ENCODE results near the gene TGFB2.

TGFB2 gene

GRCh38 chr1:218332416-218332815 lies 12.7 kb upstream of the TGFB2 start:
- Histone ChIP-seq H3K27ac (ENCODE audit: low read depth, low read length, severe bottlenecking) (no peak overlapping the region), H3K4me3 (ENCODE audit: extremely low read depth, insufficient read depth, low read length, poor library complexity, severe bottlenecking) (no peak overlapping the region), H3K9me3 (ENCODE audit: control insufficient read depth, low read length) (no peaks in the 10 kb centered on the region), H3K4me1 (ENCODE audit: control insufficient read depth, insufficient read depth, low read length, poor library complexity, severe bottlenecking) (no peaks in the 10 kb centered on the region), H3K36me3 (ENCODE audit: control insufficient read depth, insufficient read depth, low read length) (no peaks in the 10 kb centered on the region)

GRCh38 chr1:218336328-218336727 lies 8.8 kb upstream of the TGFB2 start:
- Histone ChIP-seq H3K4me1 (ENCODE audit: control insufficient read depth, insufficient read depth, low read length, poor library complexity, severe bottlenecking) (peaks cover 7% of the 10 kb centered on the region), H3K4me3 (ENCODE audit: extremely low read depth, insufficient read depth, low read length, poor library complexity, severe bottlenecking) (no peak overlapping the region), H3K36me3 (ENCODE audit: control insufficient read depth, insufficient read depth, low read length) (no peaks in the 10 kb centered on the region), H3K9me3 (ENCODE audit: control insufficient read depth, low read length) (no peaks in the 10 kb centered on the region), H3K27ac (ENCODE audit: low read depth, low read length, severe bottlenecking) (no peak overlapping the region)
- 83 to 86% methylated on average over 2 of the region's 2 CpGs for WGBS, 2 experiments (ENCODE audit: insufficient coverage in 2 of 2)

GRCh38 chr1:218339267-218339831 lies 5.8 kb upstream of the TGFB2 start:
- WGBS, 2 experiments (ENCODE audit: insufficient coverage in 2 of 2), result no CpG with 5 or more reads among the region's 1 CpG
- H3K27ac ChIP-seq (ENCODE audit: low read depth, low read length, severe bottlenecking), result no peak overlapping the region
- no peaks in the 10 kb centered on the region for H3K9me3 ChIP-seq (ENCODE audit: control insufficient read depth, low read length)

GRCh38 chr1:218341325-218341724 lies 3.8 kb upstream of the TGFB2 start:
- H3K27ac ChIP-seq (ENCODE audit: low read depth, low read length, severe bottlenecking), result no peak overlapping the region
- no peaks in the 10 kb centered on the region for H3K9me3 ChIP-seq (ENCODE audit: control insufficient read depth, low read length)
- no CpG with 5 or more reads among the region's 1 CpG for WGBS, 2 experiments (ENCODE audit: insufficient coverage in 2 of 2)
- H3K4me3 ChIP-seq (ENCODE audit: extremely low read depth, insufficient read depth, low read length, poor library complexity, severe bottlenecking), result no peak overlapping the region
- peaks cover 7% of the 10 kb centered on the region for H3K4me1 ChIP-seq (ENCODE audit: control insufficient read depth, insufficient read depth, low read length, poor library complexity, severe bottlenecking)
- H3K36me3 ChIP-seq (ENCODE audit: control insufficient read depth, insufficient read depth, low read length), result no peaks in the 10 kb centered on the region

More at GRCh38 chr1:218339267-218339831, 5.8 kb upstream of the TGFB2 start:
- no peaks in the 10 kb centered on the region for H3K36me3 ChIP-seq (ENCODE audit: control insufficient read depth, insufficient read depth, low read length)
- H3K4me3 ChIP-seq (ENCODE audit: extremely low read depth, insufficient read depth, low read length, poor library complexity, severe bottlenecking), result no peak overlapping the region
- peaks cover 7% of the 10 kb centered on the region for H3K4me1 ChIP-seq (ENCODE audit: control insufficient read depth, insufficient read depth, low read length, poor library complexity, severe bottlenecking)

GRCh38 chr1:218342091-218342490 lies 3.0 kb upstream of the TGFB2 start:
- Histone ChIP-seq H3K27ac (ENCODE audit: low read depth, low read length, severe bottlenecking) (no peak overlapping the region), H3K4me1 (ENCODE audit: control insufficient read depth, insufficient read depth, low read length, poor library complexity, severe bottlenecking) (peaks cover 7% of the 10 kb centered on the region), H3K9me3 (ENCODE audit: control insufficient read depth, low read length) (no peaks in the 10 kb centered on the region), H3K36me3 (ENCODE audit: control insufficient read depth, insufficient read depth, low read length) (no peaks in the 10 kb centered on the region), H3K4me3 (ENCODE audit: extremely low read depth, insufficient read depth, low read length, poor library complexity, severe bottlenecking) (no peak overlapping the region)
- WGBS, 2 experiments (ENCODE audit: insufficient coverage in 2 of 2), result 81% methylated on average over 3 of the region's 4 CpGs; no CpG with 5 or more reads in 1 of the 2 experiments

GRCh38 chr1:218345673-218346390 lies 696 bp downstream of the TGFB2 start:
- Histone ChIP-seq H3K27ac (ENCODE audit: low read depth, low read length, severe bottlenecking) (peak overlapping the region; percentile 71), H3K9me3 (ENCODE audit: control insufficient read depth, low read length) (no peaks in the 10 kb centered on the region), H3K36me3 (ENCODE audit: control insufficient read depth, insufficient read depth, low read length) (no peaks in the 10 kb centered on the region), H3K4me3 (ENCODE audit: extremely low read depth, insufficient read depth, low read length, poor library complexity, severe bottlenecking) (peak overlapping the region; percentile 84), H3K4me1 (ENCODE audit: control insufficient read depth, insufficient read depth, low read length, poor library complexity, severe bottlenecking) (peaks cover 8% of the 10 kb centered on the region)
- WGBS, 2 experiments (ENCODE audit: insufficient coverage in 2 of 2), result 1% methylated on average over 22 to 45 of the region's 64 CpGs

GRCh38 chr1:218346391-218347204 lies 1.5 kb downstream of the TGFB2 start:
- peak overlapping the region; percentile 65 for H3K27ac ChIP-seq (ENCODE audit: low read depth, low read length, severe bottlenecking)
- peaks cover 8% of the 10 kb centered on the region for H3K4me1 ChIP-seq (ENCODE audit: control insufficient read depth, insufficient read depth, low read length, poor library complexity, severe bottlenecking)
- 0% methylated on average over 23 to 34 of the region's 39 CpGs for WGBS, 2 experiments (ENCODE audit: insufficient coverage in 2 of 2)
- H3K4me3 ChIP-seq (ENCODE audit: extremely low read depth, insufficient read depth, low read length, poor library complexity, severe bottlenecking), result peak overlapping the region; percentile 84
- no peaks in the 10 kb centered on the region for H3K36me3 ChIP-seq (ENCODE audit: control insufficient read depth, insufficient read depth, low read length)
- H3K9me3 ChIP-seq (ENCODE audit: control insufficient read depth, low read length), result no peaks in the 10 kb centered on the region

- Histone ChIP-seq H3K27ac (ENCODE audit: low read depth, low read length, severe bottlenecking) (peak overlapping the region; percentile 65), H3K4me1 (ENCODE audit: control insufficient read depth, insufficient read depth, low read length, poor library complexity, severe bottlenecking) (peaks cover 8% of the 10 kb centered on the region), H3K9me3 (ENCODE audit: control insufficient read depth, low read length) (no peaks in the 10 kb centered on the region), H3K36me3 (ENCODE audit: control insufficient read depth, insufficient read depth, low read length) (peaks cover 3% of the 10 kb centered on the region), H3K4me3 (ENCODE audit: extremely low read depth, insufficient read depth, low read length, poor library complexity, severe bottlenecking) (peak overlapping the region; percentile 84)
- 0 to 1% methylated on average over 13 to 14 of the region's 14 CpGs for WGBS, 2 experiments (ENCODE audit: insufficient coverage in 2 of 2)
These were observed 2.2 kb downstream of the TGFB2 start for GRCh38 chr1:218347336-218347722.

GRCh38 chr1:218347723-218348627 lies 2.8 kb downstream of the TGFB2 start:
- 5 to 20% methylated on average over 1 to 5 of the region's 9 CpGs for WGBS, 2 experiments (ENCODE audit: insufficient coverage in 2 of 2)

GRCh38 chr1:218348628-218349071 lies 3.5 kb downstream of the TGFB2 start:
- H3K27ac ChIP-seq (ENCODE audit: low read depth, low read length, severe bottlenecking), result peak overlapping the region; percentile 41
- WGBS, 2 experiments (ENCODE audit: insufficient coverage in 2 of 2), result no CpG with 5 or more reads among the region's 3 CpGs
- peaks cover 16% of the 10 kb centered on the region for H3K36me3 ChIP-seq (ENCODE audit: control insufficient read depth, insufficient read depth, low read length)
- peaks cover 19% of the 10 kb centered on the region for H3K4me1 ChIP-seq (ENCODE audit: control insufficient read depth, insufficient read depth, low read length, poor library complexity, severe bottlenecking)
- H3K9me3 ChIP-seq (ENCODE audit: control insufficient read depth, low read length), result no peaks in the 10 kb centered on the region
- peak overlapping the region; percentile 84 for H3K4me3 ChIP-seq (ENCODE audit: extremely low read depth, insufficient read depth, low read length, poor library complexity, severe bottlenecking)

More at GRCh38 chr1:218347723-218348627, 2.8 kb downstream of the TGFB2 start:
- no peaks in the 10 kb centered on the region for H3K9me3 ChIP-seq (ENCODE audit: control insufficient read depth, low read length)
- peak overlapping the region; percentile 65 for H3K27ac ChIP-seq (ENCODE audit: low read depth, low read length, severe bottlenecking)
- peaks cover 10% of the 10 kb centered on the region for H3K36me3 ChIP-seq (ENCODE audit: control insufficient read depth, insufficient read depth, low read length)
- peaks cover 14% of the 10 kb centered on the region for H3K4me1 ChIP-seq (ENCODE audit: control insufficient read depth, insufficient read depth, low read length, poor library complexity, severe bottlenecking)
- peak overlapping the region; percentile 84 for H3K4me3 ChIP-seq (ENCODE audit: extremely low read depth, insufficient read depth, low read length, poor library complexity, severe bottlenecking)

Data from mesodermal cell (in vitro differentiated cells).